DND-41 (cell line): Measurements from ENCODE around the gene NGDN.
"Not testable (repeated sequence)": the region's sequence is repeated elsewhere in the genome, so short reads cannot be mapped to it uniquely, and the experiment has no call there.

ENCODE experiments used
- CTCF ChIP-seq: IDR thresholded peaks from 2 replicates; pipeline ENCODE4 v1.5.1; 2012; ENCODE audit warnings: borderline replicate concordance, low read length, moderate library complexity, mild to moderate bottlenecking; ENCODE audit not compliant: poor library complexity, severe bottlenecking; ENCODE audit errors: extremely low read depth
- EZH2 ChIP-seq: IDR thresholded peaks from 3 replicates; pipeline ENCODE4 v1.6.1; 2012; ENCODE audit warnings: borderline replicate concordance, low read depth, mild to moderate bottlenecking, moderate library complexity, low read length, inconsistent platforms; ENCODE audit not compliant: severe bottlenecking

- TF ChIP-seq CTCF, EZH2: not testable (repeated sequence)
These were observed 43.7 kb upstream of the NGDN start for GRCh38 chr14:23425798-23426197.
